ENCODE results near the gene GRIK4. TPM values are rescaled to one million over a fixed set of nuclear protein-coding genes. Genes with fewer than 3 reads are reported as not detected.

Gene GRIK4
- total and polyA plus RNA-seq, 2 donors (not counting 3 experiments of a cell fraction or from before 2014, with no cell fraction given): 0.81 to 1.6 TPM

DNA sequence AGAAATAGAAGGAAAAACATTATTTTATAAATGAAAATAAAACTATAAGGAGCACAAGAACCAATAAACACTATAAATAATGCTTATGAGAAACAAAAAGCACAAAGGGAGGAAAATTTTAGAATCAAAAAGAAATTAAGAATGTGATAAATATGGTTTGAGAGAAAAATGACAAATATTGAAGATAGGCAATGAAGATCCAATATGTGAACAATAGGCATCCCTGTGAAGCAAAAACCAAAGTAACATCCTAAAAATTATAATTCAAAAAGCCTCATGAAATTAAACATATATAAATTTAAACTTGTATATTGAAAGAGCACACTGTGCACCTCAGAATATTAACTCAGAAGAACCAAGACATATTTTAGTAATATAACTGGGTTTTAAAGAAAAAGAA lies 216.2 kb downstream of the GRIK4 start:
- intact Hi-C loops (cut with micrococcal nuclease): no loop called here
- no peak for FAIRE-seq
- DNase-seq (ENCODE audit: low read depth, low spot score): no peak
- H4K20me1 ChIP-seq (replicated peaks; ENCODE audit: control insufficient read depth, extremely low read depth, insufficient read depth, low read length): no peaks in the 10 kb centered on the region
- no peak overlapping the region for H3K4me3 ChIP-seq (replicated peaks in 1 of 3; ENCODE audit: insufficient read depth in 1 of 3, low read depth in 1 of 3, low read length in 3 of 3)
- H3K9me3 ChIP-seq (replicated peaks; ENCODE audit: control insufficient read depth, insufficient read depth, low read length): no peaks in the 10 kb centered on the region
- H3K27ac ChIP-seq (ENCODE audit: insufficient read depth, low read depth, low read length): no peak overlapping the region
- H3K79me2 ChIP-seq (ENCODE audit: control insufficient read depth, insufficient read depth, low read length): no peaks in the 10 kb centered on the region
- POLR2A ChIA-PET: no interaction called here
- no peaks in the 10 kb centered on the region for H3K4me1 ChIP-seq (ENCODE audit: control insufficient read depth, extremely low read depth, insufficient read depth, low read length)
- CTCF ChIA-PET: no interaction called here
- H3K36me3 ChIP-seq (ENCODE audit: control insufficient read depth in 2 of 2, extremely low read depth in 1 of 2, insufficient read depth in 2 of 2, low read length in 2 of 2): no peaks in the 10 kb centered on the region
- no peak overlapping the region for H3K9ac ChIP-seq (replicated peaks; ENCODE audit: extremely low read depth, insufficient read depth, low read length)
- H3K4me2 ChIP-seq (ENCODE audit: insufficient read depth, low read length): no peak overlapping the region
- BruUV-seq (replicated peaks): no TSS peak
- no peak overlapping the region for H2AFZ ChIP-seq (ENCODE audit: low read depth, low read length)
- no peaks in the 10 kb centered on the region for H3K27me3 ChIP-seq (ENCODE audit: control insufficient read depth in 2 of 2, insufficient read depth in 2 of 2, low read length in 2 of 2)
- no peaks in the 10 kb centered on the region for H3K9me1 ChIP-seq (replicated peaks; ENCODE audit: control insufficient read depth, extremely low read depth, insufficient read depth, low read length)
- TF ChIP-seq POLR2A (IDR thresholded peaks at IDR 0.05; ENCODE audit: low read depth, low read length) (no peak), MAX (IDR thresholded peaks at IDR 0.05; ENCODE audit: insufficient read depth, insufficient read length) (no peak), EZH2 (IDR thresholded peaks at IDR 0.05; ENCODE audit: borderline replicate concordance, low read depth, low read length, severe bottlenecking) (no peak), MYC (IDR thresholded peaks at IDR 0.05; ENCODE audit: low read depth, low read length) (no peak)
- TF ChIP-seq, protein P1, sequence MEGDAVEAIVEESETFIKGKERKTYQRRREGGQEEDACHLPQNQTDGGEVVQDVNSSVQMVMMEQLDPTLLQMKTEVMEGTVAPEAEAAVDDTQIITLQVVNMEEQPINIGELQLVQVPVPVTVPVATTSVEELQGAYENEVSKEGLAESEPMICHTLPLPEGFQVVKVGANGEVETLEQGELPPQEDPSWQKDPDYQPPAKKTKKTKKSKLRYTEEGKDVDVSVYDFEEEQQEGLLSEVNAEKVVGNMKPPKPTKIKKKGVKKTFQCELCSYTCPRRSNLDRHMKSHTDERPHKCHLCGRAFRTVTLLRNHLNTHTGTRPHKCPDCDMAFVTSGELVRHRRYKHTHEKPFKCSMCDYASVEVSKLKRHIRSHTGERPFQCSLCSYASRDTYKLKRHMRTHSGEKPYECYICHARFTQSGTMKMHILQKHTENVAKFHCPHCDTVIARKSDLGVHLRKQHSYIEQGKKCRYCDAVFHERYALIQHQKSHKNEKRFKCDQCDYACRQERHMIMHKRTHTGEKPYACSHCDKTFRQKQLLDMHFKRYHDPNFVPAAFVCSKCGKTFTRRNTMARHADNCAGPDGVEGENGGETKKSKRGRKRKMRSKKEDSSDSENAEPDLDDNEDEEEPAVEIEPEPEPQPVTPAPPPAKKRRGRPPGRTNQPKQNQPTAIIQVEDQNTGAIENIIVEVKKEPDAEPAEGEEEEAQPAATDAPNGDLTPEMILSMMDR (IDR thresholded peaks at IDR 0.05; ENCODE audit: extremely low read depth in 1 of 2, insufficient read depth in 1 of 2, low read depth in 1 of 2, low read length in 2 of 2): no peak
- dilution Hi-C loops (cut with MboI; ENCODE audit: extremely low pct_ligation_motif_present, low sequenced_read_pairs): no loop called here

DNA sequence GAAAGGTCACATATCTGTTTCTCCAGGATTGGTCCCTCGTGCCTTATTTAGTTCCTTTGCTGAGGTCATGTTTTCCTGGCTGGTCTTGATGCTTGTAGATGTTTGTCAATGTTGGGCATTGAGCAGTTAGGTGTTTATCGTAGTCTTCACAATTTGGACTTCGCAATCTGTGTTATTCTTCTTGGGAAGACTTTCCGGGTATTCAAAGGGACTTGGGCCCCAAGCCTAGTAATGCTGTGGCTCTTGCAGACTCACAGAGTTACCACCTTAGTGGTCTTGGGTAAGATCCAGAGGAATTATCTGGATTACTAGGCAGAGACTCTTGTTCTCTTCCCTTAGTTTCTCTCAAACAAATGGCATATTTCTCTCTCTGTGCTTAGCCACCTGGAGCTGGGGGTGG lies 223.5 kb downstream of the GRIK4 start:
- TF ChIP-seq MYC (IDR thresholded peaks at IDR 0.05; ENCODE audit: low read depth, low read length): no peak
- TF ChIP-seq GATA2 (IDR thresholded peaks at IDR 0.05; ENCODE audit: insufficient read depth, insufficient read length, low read depth, low read length): no peak
- no peak for TF ChIP-seq MAX (IDR thresholded peaks at IDR 0.05; ENCODE audit: insufficient read depth, insufficient read length)
- TF ChIP-seq FOS (IDR thresholded peaks at IDR 0.05; ENCODE audit: borderline replicate concordance, insufficient read depth, low read length): no peak
- no peak for TF ChIP-seq EZH2 (IDR thresholded peaks at IDR 0.05; ENCODE audit: borderline replicate concordance, low read depth, low read length, severe bottlenecking)
- TF ChIP-seq, protein P1 (IDR thresholded peaks at IDR 0.05; ENCODE audit: extremely low read depth in 1 of 2, insufficient read depth in 1 of 2, low read depth in 1 of 2, low read length in 2 of 2): no peak
- TF ChIP-seq POLR2A (IDR thresholded peaks at IDR 0.05; ENCODE audit: low read depth, low read length): no peak
- POLR2A ChIA-PET: no interaction called here
- FAIRE-seq: no peak
- Histone ChIP-seq H3K79me2 (ENCODE audit: control insufficient read depth, insufficient read depth, low read length) (no peaks in the 10 kb centered on the region), H3K9me1 (replicated peaks; ENCODE audit: control insufficient read depth, extremely low read depth, insufficient read depth, low read length) (no peaks in the 10 kb centered on the region), H4K20me1 (replicated peaks; ENCODE audit: control insufficient read depth, extremely low read depth, insufficient read depth, low read length) (no peaks in the 10 kb centered on the region), H3K4me1 (ENCODE audit: control insufficient read depth, extremely low read depth, insufficient read depth, low read length) (no peaks in the 10 kb centered on the region), H3K36me3 (ENCODE audit: control insufficient read depth in 2 of 2, extremely low read depth in 1 of 2, insufficient read depth in 2 of 2, low read length in 2 of 2) (no peaks in the 10 kb centered on the region), H3K4me3 (replicated peaks in 1 of 3; ENCODE audit: insufficient read depth in 1 of 3, low read depth in 1 of 3, low read length in 3 of 3) (no peak overlapping the region), H3K27me3 (ENCODE audit: control insufficient read depth in 2 of 2, insufficient read depth in 2 of 2, low read length in 2 of 2) (no peaks in the 10 kb centered on the region), H3K9ac (replicated peaks; ENCODE audit: extremely low read depth, insufficient read depth, low read length) (no peak overlapping the region), H3K27ac (ENCODE audit: insufficient read depth, low read depth, low read length) (no peak overlapping the region), H3K9me3 (replicated peaks; ENCODE audit: control insufficient read depth, insufficient read depth, low read length) (no peaks in the 10 kb centered on the region), H3K4me2 (ENCODE audit: insufficient read depth, low read length) (no peak overlapping the region), H2AFZ (ENCODE audit: low read depth, low read length) (no peak overlapping the region)
- DNase-seq (ENCODE audit: low read depth, low spot score): no peak
- CTCF ChIA-PET: no interaction called here
- BruUV-seq (replicated peaks): no TSS peak
- dilution Hi-C loops (cut with MboI; ENCODE audit: extremely low pct_ligation_motif_present, low sequenced_read_pairs) (no loop called here), intact Hi-C loops (cut with micrococcal nuclease) (no loop called here)
